Pancreas (tissue), 10 donors: ENCODE results near the gene DYNLRB2. TPM values are rescaled to one million over a fixed set of nuclear protein-coding genes. Genes with fewer than 3 reads are reported as not detected.
A peak's percentile ranks its signal among the peaks of the same experiment; 100 is the strongest.

Source experiments
- ATAC-seq, 4 donors: fragments of 200-7000 bp; cut with Tn5 transposase; one replicate each; pipeline versions ENCODE4 v1.8.0 to v1.9.1; 2020; ENCODE audit warnings: mild to moderate bottlenecking in 4 of 4, moderate library complexity in 4 of 4
- DNase-seq, 6 donors: peaks; one replicate each; pipeline ENCODE4 v3.0.0-alpha.2; 2020
- FAIRE-seq: peaks from 2 replicates; lab custom pipeline; 2012; peaks lifted over from hg19 to GRCh38; lab: Jason Lieb, UNC
- H3K27ac ChIP-seq, 4 donors: fragments of 200-600 bp; sonication (generic); 1 replicate in 3 of 4; 2 replicates in 1 of 4; pipeline versions ENCODE4 v1.5.0 to v1.8.0; 2020
- H3K27me3 ChIP-seq, 4 donors: fragments of 200-600 bp; one replicate each; pipeline ENCODE4 v1.8.0; 2021
- H3K36me3 ChIP-seq, 3 donors: fragments of 200-600 bp; sonication (generic) in 1 of 3; one replicate each; pipeline versions ENCODE4 v1.5.0 to v1.8.0; 2020 to 2021
- H3K4me1 ChIP-seq, 3 donors: fragments of 200-600 bp; one replicate each; pipeline ENCODE4 v1.8.0; 2021
- H3K4me3 ChIP-seq, 4 donors: fragments of 200-600 bp; sonication (generic) in 2 of 4; one replicate each; pipeline versions ENCODE4 v1.5.0 to v1.8.0; 2020 to 2021
- H3K9me3 ChIP-seq, 4 donors: fragments of 200-600 bp; one replicate each; pipeline ENCODE4 v1.8.0; 2021
- CTCF ChIP-seq, 4 donors: fragments of 200-600 bp; sonication (generic) in 3 of 4; IDR thresholded peaks; one replicate each; pipeline versions ENCODE4 v1.5.0 to v1.8.0; 2021; ENCODE audit warnings: antibody characterized with exemption in 4 of 4
- WGBS, 2 donors: extraction: QIAGEN DNeasy Blood & Tissue Kit; methylation state at CpG; one replicate each; pipeline ENCODE4 v1.1.7; 2013; 5-methylcytosine and 5-hydroxymethylcytosine counted together
- intact Hi-C, 3 donors: fragments of 100-400 bp; cut with DNase I; formaldehyde crosslinking; loops; one replicate each; pipeline versions ENCODE4 v1.11.1 to v1.14.2; 2022
- polyA plus RNA-seq, 2 donors: library from polyadenylated mRNA; stranded (reverse); fragments of 200-250 nt; gene quantifications; one replicate each; pipeline ENCODE4 v1.2.3, GENCODE V29; 2013
- total RNA-seq, 6 donors: library from RNA; stranded (reverse); fragmentation: NEBNext Ultra II Directional in 4 of 6; extraction: Animal tissue kit (Norgen Biotek cat#: 25700) in 4 of 6; gene quantifications; one replicate each; pipeline versions ENCODE4 v1.2.1 to v1.2.4, GENCODE V29; 2021 to 2023
- donor health status: healthy with polysubstance abuse.
- donor health status: DM: no; HTN: no; CAD: no; lungs with moderate emphysema.
- donor health status: DM: no; HTN: no; CAD: no.
- donor health status: control.
- donor health status: control.
- donor health status: Bipolar disorder and iron deficiency.
- donor health status: DM: yes; HTN: yes; CAD: no.
- donor health status: DM: no; HTN: no; CAD: no.
- donor health status: DM: no; HTN: no; CAD: no.
- donor health status: DM: yes; HTN: yes; CAD: no.

The DYNLRB2 gene
- total and polyA plus RNA-seq, 8 donors: 0.35 to 5.5 (median 1.0) TPM; not detected in 2

DNA sequence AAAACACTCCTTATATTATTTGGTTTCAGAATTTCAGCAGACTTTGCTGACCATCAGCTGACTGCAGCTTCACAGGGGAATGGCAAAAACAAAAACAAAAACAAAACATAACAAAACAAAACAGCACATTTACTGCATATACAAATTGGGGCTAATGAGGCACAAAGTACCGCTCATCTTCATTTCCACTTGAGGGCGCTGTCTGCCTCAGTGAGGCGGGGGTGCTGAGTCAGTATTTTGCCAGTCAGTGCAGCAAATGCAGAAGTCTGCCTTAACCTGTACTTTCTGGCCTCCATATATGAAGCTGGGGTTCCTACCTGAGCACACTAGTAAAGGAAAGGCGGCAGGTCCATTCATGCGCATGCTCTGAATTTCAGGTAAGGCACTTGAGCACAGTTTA, 13.5 kb upstream of the DYNLRB2 start:
- FAIRE-seq: no peak
- no peak for TF ChIP-seq CTCF (IDR thresholded peaks at IDR 0.05)
- 41 to 44% methylated on average over 5 of the region's 5 CpGs for WGBS, 2 donors
- H3K9me3 ChIP-seq: no peaks in the 10 kb centered on the region
- no peak for DNase-seq
- H3K27me3 ChIP-seq: no peaks in the 10 kb centered on the region
- ATAC-seq: peak in 3 of 4 donors; percentile 31 to 71 (median 70)
- H3K4me1 ChIP-seq: peaks cover 0 to 8% (median 4%) of the 10 kb centered on the region in 3 donors
- intact Hi-C loops: no loop called here
- no peak overlapping the region for H3K4me3 ChIP-seq
- H3K27ac ChIP-seq: no peak overlapping the region
- H3K36me3 ChIP-seq: no peaks in the 10 kb centered on the region

DNA sequence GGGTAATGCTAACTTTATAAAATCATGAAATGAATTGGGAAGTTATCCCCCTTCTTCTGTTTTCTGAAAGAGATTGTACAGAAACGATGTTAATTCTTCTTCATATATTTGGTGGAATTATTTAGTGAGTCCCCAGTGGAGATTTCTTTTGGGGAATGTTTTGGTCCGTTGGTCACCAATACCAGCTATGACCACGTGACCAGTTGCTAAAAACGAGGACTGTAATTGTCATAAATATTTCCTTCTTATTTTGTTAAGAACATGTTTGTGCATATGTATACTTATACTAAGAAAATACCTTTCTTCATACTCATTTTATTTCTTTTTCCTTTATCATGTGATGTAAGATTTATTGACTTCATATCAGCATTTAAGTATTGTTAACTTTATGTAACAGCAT, 10.3 kb upstream of the DYNLRB2 start:
- TF ChIP-seq CTCF (IDR thresholded peaks at IDR 0.05): no peak
- no peaks in the 10 kb centered on the region for H3K9me3 ChIP-seq
- DNase-seq (no peak), FAIRE-seq (no peak), ATAC-seq (no peak)
- H3K4me3 ChIP-seq: no peak overlapping the region
- peaks cover 0 to 14% (median 4%) of the 10 kb centered on the region in 4 donors for H3K27me3 ChIP-seq
- H3K27ac ChIP-seq: no peak overlapping the region
- intact Hi-C loops: no loop called here
- no peaks in the 10 kb centered on the region for H3K36me3 ChIP-seq
- peaks cover 0 to 8% (median 0%) of the 10 kb centered on the region in 3 donors for H3K4me1 ChIP-seq
- WGBS, 2 donors: 44 to 61% methylated on average over 4 of the region's 4 CpGs

- DNase-seq (no peak), FAIRE-seq (no peak), ATAC-seq (no peak)
- intact Hi-C loops: no loop called here
- Histone ChIP-seq H3K4me3 (no peak overlapping the region), H3K27ac (no peak overlapping the region), H3K9me3 (no peaks in the 10 kb centered on the region), H3K4me1 (peaks cover 0 to 3% (median 3%) of the 10 kb centered on the region in 3 donors), H3K36me3 (no peaks in the 10 kb centered on the region), H3K27me3 (peaks cover 0 to 18% (median 4%) of the 10 kb centered on the region in 4 donors)
- WGBS, 2 donors: 29 to 50% methylated on average over 2 of the region's 2 CpGs
- no peak for TF ChIP-seq CTCF (IDR thresholded peaks at IDR 0.05)
Observed at GRCh38 chr16:80536238-80536637, 4.6 kb upstream of the DYNLRB2 start.

- no peak for ATAC-seq
- Histone ChIP-seq H3K27ac (no peak overlapping the region), H3K4me3 (peak overlapping the region; percentile 40 to 47 (median 44)), H3K4me1 (peaks cover 0 to 3% (median 3%) of the 10 kb centered on the region in 3 donors), H3K36me3 (no peaks in the 10 kb centered on the region), H3K27me3 (no peaks in the 10 kb centered on the region), H3K9me3 (no peaks in the 10 kb centered on the region)
- WGBS, 2 donors: 26 to 27% methylated on average over 6 of the region's 6 CpGs
- intact Hi-C loops: no loop called here
- no peak for FAIRE-seq
- DNase-seq: no peak
- no peak for TF ChIP-seq CTCF (IDR thresholded peaks at IDR 0.05)
Observed at GRCh38 chr16:80541306-80541694, 507 bp downstream of the DYNLRB2 start.

- Histone ChIP-seq H3K4me3 (no peak overlapping the region), H3K4me1 (peaks cover 0 to 3% (median 3%) of the 10 kb centered on the region in 3 donors), H3K9me3 (no peaks in the 10 kb centered on the region), H3K27ac (no peak overlapping the region), H3K27me3 (no peaks in the 10 kb centered on the region), H3K36me3 (no peaks in the 10 kb centered on the region)
- ATAC-seq (no peak), DNase-seq (no peak), FAIRE-seq (no peak)
- intact Hi-C loops: no loop called here
- 49 to 60% methylated on average over 2 of the region's 2 CpGs for WGBS, 2 donors
- no peak for TF ChIP-seq CTCF (IDR thresholded peaks at IDR 0.05)
Observed at GRCh38 chr16:80543162-80543561, 2.4 kb downstream of the DYNLRB2 start.
